ENCODE data around the gene SUN5. TPM values are rescaled to one million over a fixed set of nuclear protein-coding genes. Genes with fewer than 3 reads are reported as not detected.
"Not testable (repeated sequence)": the region's sequence is repeated elsewhere in the genome, so short reads cannot be mapped to it uniquely, and the experiment has no call there.

SUN5 gene, protein sequence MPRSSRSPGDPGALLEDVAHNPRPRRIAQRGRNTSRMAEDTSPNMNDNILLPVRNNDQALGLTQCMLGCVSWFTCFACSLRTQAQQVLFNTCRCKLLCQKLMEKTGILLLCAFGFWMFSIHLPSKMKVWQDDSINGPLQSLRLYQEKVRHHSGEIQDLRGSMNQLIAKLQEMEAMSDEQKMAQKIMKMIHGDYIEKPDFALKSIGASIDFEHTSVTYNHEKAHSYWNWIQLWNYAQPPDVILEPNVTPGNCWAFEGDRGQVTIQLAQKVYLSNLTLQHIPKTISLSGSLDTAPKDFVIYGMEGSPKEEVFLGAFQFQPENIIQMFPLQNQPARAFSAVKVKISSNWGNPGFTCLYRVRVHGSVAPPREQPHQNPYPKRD
- not detected in 2 replicates for total RNA-seq

DNA sequence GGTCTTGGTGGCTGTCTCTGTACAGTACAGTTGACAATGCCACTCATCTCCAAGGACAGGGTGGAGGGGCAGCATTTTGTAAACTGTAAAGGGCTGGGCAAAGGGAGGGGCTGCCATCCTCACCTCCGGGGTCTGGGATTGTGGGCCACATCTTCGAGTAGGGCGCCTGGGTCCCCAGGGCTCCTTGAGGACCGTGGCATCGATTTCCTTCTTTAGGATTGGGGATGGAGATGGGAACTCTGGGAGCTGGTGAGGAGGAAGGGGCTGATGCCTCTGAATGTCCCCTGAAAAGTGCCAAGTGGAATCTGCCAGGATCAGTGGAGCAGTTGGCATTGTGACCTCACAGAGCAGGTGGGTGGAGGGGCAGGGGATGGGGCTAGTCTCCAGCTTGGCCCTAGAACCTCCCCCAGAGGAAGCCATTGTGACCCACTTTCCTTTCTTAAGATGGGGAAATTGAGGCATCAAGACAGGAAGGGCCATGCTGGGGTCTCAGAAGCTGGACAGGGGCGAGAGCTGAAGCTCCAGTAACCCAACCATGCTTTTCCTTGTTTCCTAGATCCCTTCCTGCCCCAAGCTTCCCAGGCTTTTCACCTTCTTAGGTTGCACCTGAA lies at the start of gene SUN5:
Gene SUN5 (minus strand): TSS at position 293 of the 611 bp plus-strand sequence. CDS start 93 bp downstream, at position 200.
- DNase-seq (ENCODE audit: low read depth in 2 of 2) = no peak

DNA sequence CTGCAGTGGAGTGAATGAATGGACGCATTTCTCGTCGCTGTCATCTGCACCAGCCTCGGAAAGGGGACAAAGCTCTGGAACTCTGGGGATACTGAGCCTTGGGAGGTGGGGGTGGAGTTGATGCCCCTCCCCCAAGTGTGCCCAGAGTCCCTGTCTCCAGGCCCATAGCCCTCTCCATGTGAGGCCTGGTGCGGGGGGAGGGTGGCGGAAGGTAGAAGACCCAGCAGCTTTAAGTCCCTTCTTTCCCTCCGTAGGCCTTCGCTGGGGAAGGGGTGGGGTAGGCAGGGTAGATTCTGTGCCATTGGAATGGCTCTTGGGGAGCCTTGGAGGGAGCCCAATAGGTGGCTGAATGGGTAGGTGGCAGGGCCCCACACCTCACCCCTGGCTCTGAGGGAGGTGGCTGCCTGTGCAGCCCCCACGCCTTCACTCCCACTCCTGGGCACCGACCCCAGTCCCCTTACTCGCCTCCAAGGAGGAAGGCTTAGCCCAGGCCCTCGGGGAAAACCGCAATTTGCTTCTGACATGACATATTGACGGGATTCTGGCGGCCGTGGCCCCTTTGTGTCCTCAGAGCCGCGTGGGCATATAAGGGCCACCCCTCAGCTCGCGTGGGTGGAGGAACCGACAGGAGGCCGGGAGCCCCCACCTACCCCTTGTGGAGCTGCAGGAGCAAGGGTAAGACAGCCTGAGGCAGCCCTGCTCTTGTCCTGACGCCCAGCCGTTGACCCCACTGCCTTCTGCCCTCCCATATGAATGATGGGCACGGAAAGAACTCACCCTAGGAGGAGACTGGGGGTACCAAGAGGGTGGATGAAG lies 49.3 kb upstream of the SUN5 start, which contains the start of gene BPIFB3:
Gene BPIFB3 (plus strand): TSS at position 613 of the 816 bp plus-strand sequence. CDS start 1,533 bp downstream, outside the sequence.
- no peak for DNase-seq (ENCODE audit: low read depth in 2 of 2)

DNA sequence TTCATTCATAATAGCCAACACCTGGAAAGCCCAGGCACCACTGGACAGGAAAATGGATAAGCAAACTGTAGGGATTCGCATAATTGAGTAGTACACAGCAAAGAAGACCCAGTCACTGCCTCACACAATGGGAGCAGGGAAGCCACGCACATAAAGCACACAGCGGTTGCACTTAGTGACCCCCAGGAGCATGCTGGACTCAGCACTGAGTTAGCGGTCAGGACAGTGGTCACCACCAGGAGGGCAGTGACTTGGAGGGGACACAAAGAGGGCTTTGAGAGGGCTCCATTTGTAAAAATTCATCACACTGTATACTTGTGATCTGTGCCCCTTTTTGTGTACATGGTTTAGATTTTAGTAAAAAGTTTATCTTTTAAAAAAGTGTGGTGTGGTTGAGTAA lies 47.1 kb upstream of the SUN5 start:
- DNase-seq (ENCODE audit: low read depth in 2 of 2) = no peak

DNA sequence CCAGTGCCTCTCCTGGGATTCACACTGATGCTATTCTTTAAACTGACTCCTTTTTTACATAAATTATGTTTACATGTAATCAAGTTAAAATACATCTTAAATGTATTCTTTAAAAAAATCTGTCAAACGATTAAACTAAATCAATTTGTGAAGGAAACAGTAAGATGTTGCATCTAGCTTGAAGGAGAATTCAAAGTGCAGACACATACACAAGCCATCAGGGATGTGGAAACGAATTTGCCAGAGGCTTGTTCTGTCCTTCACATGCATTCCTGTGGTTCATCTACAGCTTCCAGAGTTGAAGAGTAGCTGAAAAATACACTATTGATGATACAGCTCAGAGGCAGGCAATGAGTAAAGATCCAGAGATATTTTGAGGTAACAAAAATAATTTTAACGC lies 42.2 kb upstream of the SUN5 start:
- no peak for DNase-seq (ENCODE audit: low read depth in 2 of 2)

DNA sequence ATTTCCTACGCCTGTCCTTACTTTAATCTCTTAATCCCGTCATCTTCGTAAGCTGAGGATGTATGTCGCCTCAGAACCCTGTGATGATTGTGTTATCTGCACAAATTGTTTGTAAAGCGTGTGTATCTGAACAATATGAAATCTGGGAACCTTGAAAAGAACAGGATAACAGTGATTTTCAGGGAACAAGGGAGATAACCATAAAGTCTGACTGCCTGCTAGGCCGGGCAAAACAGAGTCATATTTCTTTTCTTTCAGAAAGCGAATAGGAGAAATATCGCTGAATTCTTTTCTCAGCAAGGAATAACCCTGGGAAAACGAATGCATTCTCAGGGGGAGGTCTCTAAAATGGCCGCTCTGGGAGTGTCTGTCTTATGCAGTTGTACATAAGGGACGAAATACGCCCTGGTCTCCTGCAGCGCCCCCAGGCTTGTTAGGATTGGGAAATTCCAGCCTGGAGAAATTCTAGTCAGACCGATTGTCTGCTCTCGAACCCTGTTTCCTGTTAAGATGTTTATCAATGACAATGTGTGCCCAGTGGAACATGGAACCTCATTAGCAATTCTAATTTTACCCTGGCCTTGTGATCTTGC lies 41.0 kb upstream of the SUN5 start:
- not testable (repeated sequence) for DNase-seq (ENCODE audit: low read depth in 2 of 2)

DNA sequence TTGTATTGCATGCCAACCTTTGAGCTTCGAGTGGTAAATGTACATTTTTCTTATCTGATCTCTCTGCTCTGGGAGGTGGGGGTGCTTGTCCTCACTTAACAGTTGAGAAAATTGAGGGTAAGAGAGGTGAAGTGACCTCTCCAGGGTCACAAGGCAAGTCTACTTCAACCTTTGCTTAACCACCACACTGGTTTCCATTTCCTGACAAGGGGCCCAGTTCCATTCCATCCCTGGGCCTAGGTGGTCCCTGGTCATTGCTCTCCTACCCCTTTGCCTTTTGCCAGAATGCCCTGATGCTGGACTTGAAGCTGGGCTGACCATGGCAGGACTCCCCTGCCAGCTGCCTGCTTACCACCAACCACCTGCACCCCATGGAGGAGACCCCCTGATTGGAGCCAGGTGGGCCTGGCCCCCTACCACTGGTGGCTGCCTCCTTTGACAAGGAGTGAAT lies 39.5 kb upstream of the SUN5 start:
- DNase-seq (ENCODE audit: low read depth in 2 of 2) = no peak

DNA sequence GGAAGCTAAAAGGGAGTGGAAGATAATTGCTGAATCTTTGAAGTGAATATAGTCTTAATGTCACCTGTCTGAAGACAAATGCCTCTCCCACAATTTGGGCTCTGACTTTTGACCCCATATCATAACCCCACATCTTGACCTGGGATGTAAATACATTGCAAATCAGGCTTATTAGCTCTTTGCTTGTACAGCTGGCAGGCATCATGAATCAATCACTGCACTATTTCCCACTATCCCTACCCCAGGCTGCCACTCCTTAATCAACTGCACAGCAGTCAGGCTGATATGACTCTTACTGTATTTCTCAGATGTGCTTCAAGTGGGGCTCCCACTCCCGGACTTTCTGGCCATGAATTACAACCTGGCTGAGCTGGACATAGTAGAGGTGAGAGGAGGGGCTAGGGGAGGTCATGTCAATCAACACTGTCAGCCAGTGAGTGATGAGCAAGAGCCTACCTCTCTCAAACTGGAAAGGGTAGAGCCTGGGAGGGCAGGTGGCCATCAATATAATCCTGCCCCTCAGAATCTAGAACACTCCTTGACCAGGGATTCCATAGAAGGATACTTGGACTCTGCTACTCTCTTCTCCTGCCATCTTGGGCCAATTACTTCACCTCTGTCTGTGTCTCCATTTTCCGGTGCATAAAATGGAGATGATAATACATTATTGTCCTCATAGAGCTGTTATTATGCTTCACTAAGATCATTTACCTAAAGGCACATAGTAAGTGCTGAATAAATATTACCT lies 38.9 kb upstream of the SUN5 start:
- DNase-seq (ENCODE audit: low read depth in 2 of 2) = no peak

DNA sequence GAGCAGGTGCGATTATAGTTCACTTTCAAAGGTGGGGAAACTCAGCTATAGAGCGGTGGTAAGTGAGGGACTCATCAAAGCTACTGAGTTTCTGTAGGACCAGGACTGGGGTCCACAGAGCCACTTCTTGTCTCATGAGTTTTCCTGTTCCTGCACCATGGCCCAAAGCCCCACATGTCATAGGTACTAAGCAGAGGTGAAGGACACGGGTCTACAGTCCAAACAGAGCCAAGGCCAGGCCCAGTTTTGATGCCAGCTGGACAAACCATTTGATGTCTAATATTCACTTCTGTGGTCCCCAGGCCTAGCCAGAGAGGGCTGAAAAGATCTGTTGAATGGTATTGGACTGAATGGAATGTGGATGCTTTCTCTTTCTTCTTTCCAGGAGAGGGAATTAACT lies 38.2 kb upstream of the SUN5 start:
- DNase-seq (ENCODE audit: low read depth in 2 of 2) = no peak

DNA sequence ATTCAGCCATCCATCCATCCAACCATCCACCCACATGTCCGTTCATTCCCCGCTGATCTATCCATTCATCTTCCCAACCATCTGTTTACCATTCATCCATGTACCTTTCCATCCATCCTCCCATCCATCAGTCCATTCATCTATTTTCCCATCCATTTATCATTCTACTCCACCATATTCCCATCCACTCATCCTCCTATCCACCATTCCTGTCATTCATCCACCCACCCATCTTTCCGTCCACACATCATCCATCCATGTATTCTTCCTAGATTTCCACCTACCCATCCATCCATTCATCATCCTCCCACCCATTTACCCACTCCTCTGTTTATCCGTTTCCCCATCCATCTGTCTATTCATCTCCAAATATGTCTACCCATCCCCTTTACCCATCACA lies 34.0 kb upstream of the SUN5 start:
- no peak for DNase-seq (ENCODE audit: low read depth in 2 of 2)

DNA sequence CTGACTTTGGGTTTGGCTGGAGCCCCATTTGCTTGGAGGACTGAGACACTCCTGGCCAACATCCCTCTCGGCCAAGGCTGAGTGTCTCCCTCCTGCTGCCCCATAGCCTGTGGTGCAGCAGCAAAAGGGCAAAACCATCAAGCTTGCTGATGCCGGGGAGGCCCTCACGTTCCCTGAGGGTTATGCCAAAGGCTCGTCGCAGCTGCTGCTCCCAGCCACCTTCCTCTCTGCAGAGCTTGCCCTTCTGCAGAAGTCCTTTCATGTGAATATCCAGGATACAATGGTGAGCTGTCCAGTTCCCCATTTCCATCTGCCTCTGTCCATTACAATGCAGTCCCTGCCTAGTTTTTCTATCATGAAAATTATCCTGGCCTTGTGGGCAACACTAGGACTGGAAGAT lies 33.2 kb upstream of the SUN5 start:
- DNase-seq (ENCODE audit: low read depth in 2 of 2) = no peak

DNA sequence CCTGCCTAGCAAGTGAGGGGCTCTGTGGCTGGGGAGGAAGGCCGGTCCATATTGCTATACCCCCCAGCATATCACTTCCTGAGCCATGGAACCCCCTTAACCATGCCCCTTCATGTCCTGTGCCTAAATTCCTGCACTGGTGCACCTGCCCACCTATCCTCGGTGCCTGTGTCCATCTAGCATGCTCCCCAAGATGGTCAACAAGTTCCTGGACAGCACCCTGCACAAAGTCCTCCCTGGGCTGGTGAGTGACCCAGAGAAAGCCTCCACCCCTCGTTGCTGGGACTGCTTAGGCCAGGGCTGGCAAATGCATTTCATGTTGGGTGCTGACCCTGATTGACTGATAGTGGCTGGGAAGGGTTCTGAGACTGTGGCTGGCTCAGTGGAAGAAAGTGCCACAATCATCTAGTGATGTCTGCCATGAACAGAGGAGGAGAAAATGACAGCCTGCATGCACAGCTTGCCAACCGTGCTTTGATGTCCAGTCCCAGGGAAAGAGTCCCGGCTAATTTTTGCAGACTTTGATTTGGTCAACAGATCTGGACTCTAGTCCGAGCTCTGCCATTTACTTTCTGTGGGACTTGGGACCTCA lies 30.8 kb upstream of the SUN5 start:
- no peak for DNase-seq (ENCODE audit: low read depth in 2 of 2)

DNA sequence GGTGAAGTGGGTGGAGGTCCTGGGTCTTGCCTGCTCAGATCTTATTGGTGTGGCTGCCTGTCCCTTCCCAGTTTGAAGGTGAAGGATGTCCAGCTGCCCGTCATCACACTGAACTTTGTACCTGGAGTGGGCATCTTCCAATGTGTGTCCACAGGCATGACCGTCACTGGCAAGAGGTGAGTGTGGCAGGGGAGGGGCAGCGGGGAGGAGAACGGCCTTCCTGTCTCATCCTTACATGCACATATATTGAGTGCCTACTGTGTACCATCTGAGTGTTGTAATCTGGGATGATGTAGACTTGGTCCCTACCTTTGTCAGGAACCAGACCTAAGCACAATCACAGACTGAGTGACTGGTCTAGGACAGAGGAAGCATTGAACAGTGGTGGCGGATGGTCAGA lies 29.9 kb upstream of the SUN5 start:
- no peak for DNase-seq (ENCODE audit: low read depth in 2 of 2)

DNA sequence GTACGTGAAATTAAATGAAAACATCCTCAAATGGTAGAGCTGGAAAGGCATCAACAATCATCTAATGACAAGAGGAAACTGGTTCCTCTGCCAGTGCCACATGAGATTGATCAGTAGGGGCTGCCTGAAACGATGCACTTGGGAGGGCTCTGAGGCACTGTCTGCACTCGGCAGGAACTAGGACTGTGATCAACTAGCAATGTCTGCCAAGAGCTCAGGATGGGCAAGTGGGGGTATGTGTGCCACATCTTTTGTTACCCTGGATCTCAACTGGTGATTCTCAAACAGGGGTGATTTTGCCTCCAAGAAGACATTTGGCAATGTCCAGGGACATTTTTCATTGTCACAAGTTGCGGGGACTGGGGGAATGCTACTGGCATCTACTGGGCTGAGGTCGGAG lies 29.1 kb upstream of the SUN5 start:
- DNase-seq (ENCODE audit: low read depth in 2 of 2) = no peak

DNA sequence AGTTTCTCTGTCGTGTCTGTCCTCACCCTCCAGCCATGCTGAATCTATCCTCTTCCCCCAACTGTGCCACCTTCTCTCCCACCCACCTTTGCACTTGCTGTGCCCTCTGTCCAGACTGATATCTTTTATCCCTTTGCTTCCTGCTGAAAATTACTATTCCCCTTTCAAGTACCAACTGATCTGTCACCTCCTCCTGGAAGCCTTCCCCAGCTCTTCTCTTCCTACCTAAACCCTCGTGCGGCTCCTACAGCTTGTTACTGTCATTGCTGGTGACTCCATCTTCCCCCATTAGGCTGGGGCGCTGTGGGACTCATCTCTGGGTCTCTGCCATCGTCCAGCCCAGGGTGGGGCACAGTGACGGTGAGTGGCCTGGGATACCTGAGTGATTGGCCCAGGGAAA lies 28.3 kb upstream of the SUN5 start:
- no peak for DNase-seq (ENCODE audit: low read depth in 2 of 2)

DNA sequence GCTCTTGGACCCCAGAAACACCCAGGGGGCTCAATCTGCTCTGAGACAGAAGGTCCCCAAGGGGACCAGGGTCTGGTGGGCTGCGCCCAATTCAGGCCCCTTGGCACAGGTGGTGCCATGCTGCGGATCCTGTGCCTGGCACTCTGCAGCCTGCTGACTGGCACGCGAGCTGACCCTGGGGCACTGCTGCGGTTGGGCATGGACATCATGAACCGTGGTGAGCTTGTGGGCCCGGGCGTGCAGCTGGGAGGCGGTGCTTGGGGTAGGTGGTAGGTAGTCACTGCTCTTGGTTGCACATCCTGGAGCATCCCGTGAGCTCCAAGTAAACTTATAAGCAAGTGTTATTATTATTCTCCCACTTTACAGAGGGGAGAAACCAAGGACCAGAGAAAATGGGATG lies 27.3 kb upstream of the SUN5 start, which contains the start of gene BPIFB6:
Gene BPIFB6 (plus strand): TSS at position 118 of the 400 bp plus-strand sequence. CDS start 0 bp downstream, at position 118.
- no peak for DNase-seq (ENCODE audit: low read depth in 2 of 2)

DNA sequence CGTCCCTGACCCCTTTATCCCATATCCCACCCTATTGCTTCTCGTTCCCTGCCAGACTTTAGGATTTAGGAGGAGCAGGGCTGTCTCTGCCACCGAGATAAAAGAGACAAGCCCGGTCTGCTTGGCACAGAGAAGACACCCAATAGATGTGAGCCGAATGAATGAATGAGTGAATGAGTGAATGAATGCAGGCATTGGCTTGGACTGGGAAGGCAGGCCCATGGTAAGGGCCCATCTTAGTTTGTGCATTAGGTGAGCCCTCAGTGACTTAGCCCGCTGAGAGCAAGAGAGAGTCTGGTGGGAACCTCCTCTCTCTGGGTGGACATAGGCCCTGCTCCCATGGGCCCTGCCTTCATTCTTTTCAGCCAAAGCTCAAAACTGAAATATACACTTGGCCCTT lies 26.3 kb upstream of the SUN5 start:
- no peak for DNase-seq (ENCODE audit: low read depth in 2 of 2)

DNA sequence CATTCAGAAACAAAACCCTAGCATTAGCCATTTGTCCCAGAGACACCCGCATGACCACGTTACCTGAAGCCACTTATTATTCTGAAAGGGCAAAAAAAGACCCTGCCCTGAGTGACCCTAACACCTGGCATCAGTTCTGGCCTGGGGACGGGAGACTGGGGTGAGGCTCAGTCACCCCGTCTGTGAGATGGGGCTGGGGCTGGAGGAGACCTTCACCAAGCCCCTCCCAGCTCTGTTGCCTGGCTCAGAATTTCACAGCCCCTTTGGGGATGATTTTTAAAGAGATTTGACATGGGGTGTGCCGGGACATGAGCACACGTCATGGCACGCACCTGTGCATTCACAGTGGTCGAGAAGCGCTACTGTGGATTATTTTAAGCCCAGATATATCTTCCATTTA lies 25.8 kb upstream of the SUN5 start:
- no peak for DNase-seq (ENCODE audit: low read depth in 2 of 2)

DNA sequence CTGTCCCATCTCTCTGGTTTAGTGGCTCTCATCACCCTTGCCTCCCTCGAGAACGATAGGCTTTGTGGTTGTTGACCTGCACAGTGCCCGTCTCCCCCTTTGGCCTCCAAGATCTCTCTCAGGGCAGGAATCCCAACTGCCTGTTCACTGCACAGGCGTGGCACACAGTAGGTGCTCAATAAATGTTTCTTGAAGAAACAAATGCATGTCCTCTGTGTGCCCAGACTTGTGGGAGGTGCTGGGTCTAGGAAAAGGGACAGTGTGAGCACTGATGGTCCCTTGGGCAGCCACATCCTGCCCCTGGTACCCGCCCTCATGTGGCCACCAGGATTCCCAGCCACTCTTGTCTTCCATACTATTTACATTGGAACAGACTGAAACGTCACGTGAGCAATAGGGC lies 24.6 kb upstream of the SUN5 start:
- DNase-seq (ENCODE audit: low read depth in 2 of 2) = no peak

DNA sequence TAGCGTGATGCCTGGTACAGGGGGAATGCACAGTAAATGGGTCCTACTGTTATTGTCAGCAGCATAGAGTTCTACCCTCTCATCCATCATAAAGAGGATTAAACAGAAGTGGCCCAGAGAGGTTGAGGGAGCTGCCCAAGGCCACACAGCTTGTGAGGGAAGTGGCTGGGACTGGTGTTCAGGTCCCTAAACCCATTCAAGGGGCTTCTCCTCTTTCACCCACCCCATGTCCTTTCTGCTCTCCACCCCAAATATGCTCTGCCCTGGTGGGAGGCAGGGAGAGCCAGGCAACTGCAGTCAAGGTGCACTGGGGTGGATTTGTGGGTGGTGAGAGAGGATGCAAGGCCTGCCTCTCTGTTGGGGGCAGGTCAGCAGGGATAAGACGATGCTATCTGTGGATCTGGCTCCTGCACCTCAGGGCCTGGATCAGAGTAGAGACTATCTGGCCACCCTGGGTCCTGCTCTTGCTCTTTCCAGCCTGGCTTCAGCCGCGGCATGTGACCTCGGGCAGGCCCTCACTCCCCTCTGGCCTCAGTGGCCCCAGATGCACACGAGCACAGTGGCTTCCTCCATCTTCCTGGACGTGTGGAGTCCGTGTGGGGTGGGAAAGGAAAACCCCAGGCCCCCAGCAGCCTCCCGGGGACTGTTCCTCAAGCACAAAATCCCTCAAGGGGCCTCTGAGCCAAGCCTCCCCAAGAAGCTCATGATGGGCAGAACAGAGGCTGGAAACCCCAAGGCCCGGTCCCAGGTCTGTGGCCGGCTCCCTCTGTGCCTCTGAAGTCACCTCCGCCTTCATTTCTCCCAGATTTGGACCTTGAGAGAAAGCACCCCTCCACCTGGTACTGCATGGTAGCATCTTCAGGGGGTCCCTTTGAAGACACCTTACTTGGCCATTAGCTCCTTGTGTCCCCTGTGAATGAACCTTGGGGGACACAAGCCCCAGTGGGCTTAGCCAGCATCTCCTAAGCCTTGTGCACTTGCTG lies 23.8 kb upstream of the SUN5 start:
- DNase-seq (ENCODE audit: low read depth in 2 of 2) = no peak

Measured in lung microvascular endothelial cell (primary cell).